K562 (cell line): ENCODE data around the gene IDH1. TPM values are rescaled to one million over a fixed set of nuclear protein-coding genes. Genes with fewer than 3 reads are reported as not detected.

Experiments used
- ATF3 ChIP-seq, 2 experiments: fragments of 450-650 bp in 1 of 2; sonication (generic) in 1 of 2; formaldehyde crosslinking in 1 of 2; IDR thresholded peaks in 1 of 2; conservative IDR thresholded peaks in 1 of 2; 2 replicates each; pipeline versions ENCODE4 v1.6.1 to v1.8.1; 2016 to 2023; ENCODE audit warnings: mild to moderate bottlenecking in 2 of 2, moderate library complexity in 2 of 2, inconsistent platforms in 1 of 2, missing genetic modification reagents in 1 of 2
- ATF6 ChIP-seq: sonication (generic); formaldehyde crosslinking; IDR thresholded peaks from 2 replicates; pipeline ENCODE4 v1.4.0; 2020; ENCODE audit warnings: mild to moderate bottlenecking, missing genetic modification reagents
- CBFA2T3 ChIP-seq: fragments of 450-650 bp; IDR thresholded peaks from 2 replicates; pipeline ENCODE4 v1.6.1; 2017
- E2F5 ChIP-seq: sonication (generic); formaldehyde crosslinking; IDR thresholded peaks from 2 replicates; pipeline ENCODE4 v1.8.0; 2022; ENCODE audit warnings: mild to moderate bottlenecking, missing genetic modification reagents
- ELK1 ChIP-seq: sonication (generic); formaldehyde crosslinking; IDR thresholded peaks from 2 replicates; pipeline ENCODE4 v1.8.1; 2022; ENCODE audit warnings: missing genetic modification reagents
- HDAC2 ChIP-seq: fragments of 450-650 bp; IDR thresholded peaks from 2 replicates; pipeline ENCODE4 v1.6.1; 2016; ENCODE audit warnings: mild to moderate bottlenecking
- IFI16 ChIP-seq: fragments of 250-450 bp; sonication (Bioruptor Pico); IDR thresholded peaks from 2 replicates; pipeline ENCODE4 v2.1.2; 2022; ENCODE audit warnings: mild to moderate bottlenecking, inconsistent platforms
- IRF2 ChIP-seq: sonication (generic); formaldehyde crosslinking; IDR thresholded peaks from 2 replicates; pipeline ENCODE4 v1.8.1; 2022; ENCODE audit warnings: mild to moderate bottlenecking, missing genetic modification reagents
- KDM4B ChIP-seq, 2 experiments: fragments of 450-650 bp in 1 of 2; sonication (generic) in 1 of 2; IDR thresholded peaks; 2 replicates each; pipeline ENCODE4 v1.6.1; 2016 to 2017; ENCODE audit warnings: borderline replicate concordance in 2 of 2, antibody characterized with exemption in 1 of 2, low read depth in 1 of 2, mild to moderate bottlenecking in 1 of 2
- NONO ChIP-seq, 2 experiments: fragments of 200-400 bp in 1 of 2; fragments of 450-650 bp in 1 of 2; formaldehyde crosslinking in 1 of 2; IDR thresholded peaks; 2 replicates each; pipeline ENCODE4 v1.6.1; 2017; ENCODE audit warnings: low read depth in 2 of 2, mild to moderate bottlenecking in 2 of 2, moderate library complexity in 2 of 2, low read length in 1 of 2
- NUFIP1 ChIP-seq: fragments of 450-650 bp; IDR thresholded peaks from 2 replicates; pipeline ENCODE4 v1.6.1; 2018; ENCODE audit not compliant: partially characterized antibody
- PRPF4 ChIP-seq: fragments of 200-400 bp; formaldehyde crosslinking; IDR thresholded peaks from one replicate; pipeline ENCODE4 v1.6.1; 2017; ENCODE audit warnings: low read length, low read depth, mild to moderate bottlenecking; ENCODE audit not compliant: insufficient read depth, poor library complexity, severe bottlenecking
- RBM14 ChIP-seq: fragments of 200-400 bp; formaldehyde crosslinking; IDR thresholded peaks from 2 replicates; pipeline ENCODE4 v1.6.1; 2018; ENCODE audit warnings: low read depth, mild to moderate bottlenecking, low read length, moderate library complexity, borderline replicate concordance; ENCODE audit not compliant: insufficient read depth
- SAP30 ChIP-seq: fragments of 200-600 bp; sonication (generic); IDR thresholded peaks from 2 replicates; pipeline ENCODE4 v1.6.1; 2012; ENCODE audit warnings: borderline replicate concordance, low read depth, mild to moderate bottlenecking, moderate library complexity, low read length, control low read depth, inconsistent platforms; ENCODE audit not compliant: insufficient read depth, poor library complexity, severe bottlenecking
- TAF9B ChIP-seq: fragments of 450-650 bp; IDR thresholded peaks from 2 replicates; pipeline ENCODE4 v1.6.1; 2018; ENCODE audit warnings: mild to moderate bottlenecking; ENCODE audit not compliant: partially characterized antibody
- TSC22D4 ChIP-seq: fragments of 450-650 bp; IDR thresholded peaks from 2 replicates; pipeline ENCODE4 v1.6.1; 2016; ENCODE audit warnings: missing genetic modification characterization, missing biosample characterization, control low read depth
- ZNF518B ChIP-seq: fragments of 250-450 bp; sonication (Bioruptor Pico); IDR thresholded peaks from 2 replicates; pipeline ENCODE4 v1.5.0; 2021; ENCODE audit warnings: mild to moderate bottlenecking, moderate library complexity
- polyA plus RNA-seq, 8 experiments: library from polyadenylated mRNA; depleted of rRNA in 4 of 8; stranded (reverse) in 5 of 8; unstranded in 3 of 8; fragments of >200 nt; fragmentation: Nextera tagmentation in 2 of 8; fragmentation: Illumina TruSeq in 1 of 8; extraction: Ambion mirVana in 2 of 8; extraction: Trizol in 1 of 8; gene quantifications; 2 replicates each; pipeline versions ENCODE4 v1.2.1 to v1.2.3, GENCODE V29; 2011 to 2014; ENCODE audit warnings: inconsistent platforms in 1 of 8, missing spikeins in 1 of 8
- total RNA-seq, 7 experiments: library from RNA; depleted of rRNA in 6 of 7; stranded (reverse); fragments of >200 nt in 6 of 7; fragmentation: Illumina TruSeq in 2 of 7; extraction: Trizol in 2 of 7; gene quantifications; 2 replicates each; pipeline versions ENCODE4 v1.2.1 to v1.2.3, GENCODE V29; 2011 to 2021; ENCODE audit warnings: low replicate concordance in 1 of 7

Gene IDH1
- total and polyA plus RNA-seq, 9 of the 15 experiments (the other 6 are each of a cell fraction or from before 2014, with no cell fraction given) = 61.9 to 194 (median 101) TPM

GRCh38 chr2:208254118-208254870, 577 bp downstream of the IDH1 start (continued):
- TF ChIP-seq PRPF4 (no peak), HDAC2 (no peak), IFI16 (CRISPR knock-in tag) (no peak), TSC22D4 (tag) (no peak), RBM14 (no peak), TAF9B (peak; percentile 52), CBFA2T3 (0 out of 2 replicates have a peak, but pooled peaks have one; percentile 24), NUFIP1 (no peak), NONO (IDR thresholded peaks at IDR 0.05; ENCODE audit: low read depth in 2 of 2, low read length in 1 of 2) (no peak), SAP30 (peak; percentile 22), ATF6 (CRISPR knock-in tag) (no peak), ELK1 (CRISPR knock-in tag) (no peak), IRF2 (no peak), KDM4B (IDR thresholded peaks at IDR 0.05; ENCODE audit: borderline replicate concordance in 2 of 2, low read depth in 1 of 2) (0 out of 4 replicates have a peak, but pooled peaks of 1 of the 2 experiments have one; percentile 20), E2F5 (no peak), ZNF518B (CRISPR knock-in tag) (no peak), ATF3 (IDR thresholded peaks at IDR 0.05) (peak; percentile 57; the same call in 1 of the 2 replicates), ATF3 (CRISPR knock-in tag; conservative IDR thresholded peaks at IDR 0.05) (no peak)
